ENCODE measurements around the gene CPS1.

The CPS1 gene

GRCh38 chr2:210591663-210592062, 35.3 kb downstream of the CPS1 start:
- no peaks in the 10 kb centered on the region for H3K9me2 ChIP-seq (replicated peaks; ENCODE audit: insufficient read depth, low read length)
- H3K36me3 ChIP-seq (ENCODE audit: low read length), result no peaks in the 10 kb centered on the region
- no peak overlapping the region for H3K27ac ChIP-seq (ENCODE audit: low read depth, low read length)
- H3K4me3 ChIP-seq (ENCODE audit: insufficient read depth, low read length, poor library complexity, severe bottlenecking), result no peak overlapping the region
- no peaks in the 10 kb centered on the region for H3K9me3 ChIP-seq (ENCODE audit: insufficient read depth, low read length)
- H2AFZ ChIP-seq (ENCODE audit: low read depth, low read length, severe bottlenecking), result no peak overlapping the region
- H3F3A ChIP-seq (ENCODE audit: insufficient read depth), result no peaks in the 10 kb centered on the region
- H3K9ac ChIP-seq (ENCODE audit: low read length), result no peak overlapping the region
- TF ChIP-seq CTCF (IDR thresholded peaks at IDR 0.05; ENCODE audit: insufficient read depth, low read length, poor library complexity, severe bottlenecking) (no peak), EZH2phosphoT487 (conservative IDR thresholded peaks at IDR 0.05; ENCODE audit: low read length) (no peak)
- H3K79me2 ChIP-seq (ENCODE audit: insufficient read depth, low read length), result no peaks in the 10 kb centered on the region
- no peaks in the 10 kb centered on the region for H4K20me1 ChIP-seq (ENCODE audit: low read depth, low read length)
- no peak overlapping the region for H3K4me2 ChIP-seq (ENCODE audit: low read depth, low read length, poor library complexity, severe bottlenecking)
- no peaks in the 10 kb centered on the region for H3K27me3 ChIP-seq (ENCODE audit: low read length)

- TF ChIP-seq EZH2phosphoT487 (conservative IDR thresholded peaks at IDR 0.05; ENCODE audit: low read length) (no peak), CTCF (IDR thresholded peaks at IDR 0.05; ENCODE audit: insufficient read depth, low read length, poor library complexity, severe bottlenecking) (no peak)
- no peak overlapping the region for H3K9ac ChIP-seq (ENCODE audit: low read length)
- no peaks in the 10 kb centered on the region for H3K36me3 ChIP-seq (ENCODE audit: low read length)
- no peak overlapping the region for H3K27ac ChIP-seq (ENCODE audit: low read depth, low read length)
- H3K4me2 ChIP-seq (ENCODE audit: low read depth, low read length, poor library complexity, severe bottlenecking), result no peak overlapping the region
- H3K9me3 ChIP-seq (ENCODE audit: insufficient read depth, low read length), result no peaks in the 10 kb centered on the region
- no peaks in the 10 kb centered on the region for H3F3A ChIP-seq (ENCODE audit: insufficient read depth)
- H3K79me2 ChIP-seq (ENCODE audit: insufficient read depth, low read length), result no peaks in the 10 kb centered on the region
- no peak overlapping the region for H2AFZ ChIP-seq (ENCODE audit: low read depth, low read length, severe bottlenecking)
- H3K9me2 ChIP-seq (replicated peaks; ENCODE audit: insufficient read depth, low read length), result no peaks in the 10 kb centered on the region
- no peaks in the 10 kb centered on the region for H3K27me3 ChIP-seq (ENCODE audit: low read length)
- H4K20me1 ChIP-seq (ENCODE audit: low read depth, low read length), result no peaks in the 10 kb centered on the region
- no peak overlapping the region for H3K4me3 ChIP-seq (ENCODE audit: insufficient read depth, low read length, poor library complexity, severe bottlenecking)
These were observed 36.3 kb downstream of the CPS1 start for GRCh38 chr2:210592726-210593125.

GRCh38 chr2:210593166-210593565, 36.8 kb downstream of the CPS1 start:
- Histone ChIP-seq H3K4me2 (ENCODE audit: low read depth, low read length, poor library complexity, severe bottlenecking) (no peak overlapping the region), H4K20me1 (ENCODE audit: low read depth, low read length) (no peaks in the 10 kb centered on the region), H3K9ac (ENCODE audit: low read length) (no peak overlapping the region), H3K79me2 (ENCODE audit: insufficient read depth, low read length) (no peaks in the 10 kb centered on the region), H3K36me3 (ENCODE audit: low read length) (no peaks in the 10 kb centered on the region), H3K4me3 (ENCODE audit: insufficient read depth, low read length, poor library complexity, severe bottlenecking) (no peak overlapping the region), H2AFZ (ENCODE audit: low read depth, low read length, severe bottlenecking) (no peak overlapping the region), H3K9me3 (ENCODE audit: insufficient read depth, low read length) (no peaks in the 10 kb centered on the region), H3F3A (ENCODE audit: insufficient read depth) (no peaks in the 10 kb centered on the region), H3K9me2 (replicated peaks; ENCODE audit: insufficient read depth, low read length) (no peaks in the 10 kb centered on the region), H3K27ac (ENCODE audit: low read depth, low read length) (no peak overlapping the region), H3K27me3 (ENCODE audit: low read length) (no peaks in the 10 kb centered on the region)
- TF ChIP-seq CTCF (IDR thresholded peaks at IDR 0.05; ENCODE audit: insufficient read depth, low read length, poor library complexity, severe bottlenecking) (no peak), EZH2phosphoT487 (conservative IDR thresholded peaks at IDR 0.05; ENCODE audit: low read length) (no peak)

Measured in SU-DHL-6 (cell line).